GM18951 (cell line): Measurements from ENCODE around the gene KLRF1.
"Not testable (repeated sequence)": the region's sequence is repeated elsewhere in the genome, so short reads cannot be mapped to it uniquely, and the experiment has no call there.

Experiments used
- POLR2A ChIP-seq: IDR thresholded peaks from 4 replicates; pipeline ENCODE4 v1.6.1; 2011; ENCODE audit warnings: mild to moderate bottlenecking; ENCODE audit not compliant: insufficient read length, insufficient read depth; ENCODE audit errors: extremely low read depth
- in situ Hi-C: fragments of 300-500 bp; cut with MboI; formaldehyde crosslinking; loops from one replicate; pipeline ENCODE4 v1.12.0; 2022; ENCODE audit warnings: low sequenced_read_pairs, mixed read lengths, inconsistent platforms; ENCODE audit not compliant: unreplicated experiment

KLRF1 gene

GRCh38 chr12:9868311-9868801 lies 41.1 kb downstream of the KLRF1 start:
- no peak for TF ChIP-seq POLR2A
- in situ Hi-C loops: no loop called here

GRCh38 chr12:9868951-9869306 lies 41.6 kb downstream of the KLRF1 start:
- no peak for TF ChIP-seq POLR2A
- in situ Hi-C loops: no loop called here

- in situ Hi-C loops: no loop called here
- no peak for TF ChIP-seq POLR2A
These were observed 42.3 kb downstream of the KLRF1 start, which contains the start of gene CLEC2B for GRCh38 chr12:9869307-9870161. CLEC2B (minus strand) TSS chr12:9869354.

- no peak for TF ChIP-seq POLR2A
- in situ Hi-C loops: no loop called here
These were observed 43.1 kb downstream of the KLRF1 start for GRCh38 chr12:9870286-9870866.

- in situ Hi-C loops: no loop called here
- TF ChIP-seq POLR2A: no peak
These were observed 44.9 kb downstream of the KLRF1 start for GRCh38 chr12:9872162-9872561.

GRCh38 chr12:9872742-9873141 lies 45.5 kb downstream of the KLRF1 start:
- in situ Hi-C loops: no loop called here
- TF ChIP-seq POLR2A: no peak

GRCh38 chr12:9876120-9876519 lies 48.8 kb downstream of the KLRF1 start:
- in situ Hi-C loops: not testable (repeated sequence)

- in situ Hi-C loops: no loop called here
- no peak for TF ChIP-seq POLR2A
These were observed 53.3 kb downstream of the KLRF1 start for GRCh38 chr12:9880532-9881078.

- TF ChIP-seq POLR2A: no peak
- in situ Hi-C loops: no loop called here
These were observed 54.0 kb downstream of the KLRF1 start, which contains the start of gene KLRF2 for GRCh38 chr12:9881246-9881645. KLRF2 (plus strand) TSS chr12:9881489; CDS start chr12:9881596, 107 bp downstream.

GRCh38 chr12:9881988-9882387 lies 54.7 kb downstream of the KLRF1 start:
- in situ Hi-C loops: no loop called here
- no peak for TF ChIP-seq POLR2A

- in situ Hi-C loops: no loop called here
- no peak for TF ChIP-seq POLR2A
These were observed 55.9 kb downstream of the KLRF1 start for GRCh38 chr12:9883175-9883574.

GRCh38 chr12:9888665-9889273 lies 61.5 kb downstream of the KLRF1 start:
- no peak for TF ChIP-seq POLR2A
- in situ Hi-C loops: no loop called here
